ENCODE data around the gene INHBE.

INHBE gene

DNA sequence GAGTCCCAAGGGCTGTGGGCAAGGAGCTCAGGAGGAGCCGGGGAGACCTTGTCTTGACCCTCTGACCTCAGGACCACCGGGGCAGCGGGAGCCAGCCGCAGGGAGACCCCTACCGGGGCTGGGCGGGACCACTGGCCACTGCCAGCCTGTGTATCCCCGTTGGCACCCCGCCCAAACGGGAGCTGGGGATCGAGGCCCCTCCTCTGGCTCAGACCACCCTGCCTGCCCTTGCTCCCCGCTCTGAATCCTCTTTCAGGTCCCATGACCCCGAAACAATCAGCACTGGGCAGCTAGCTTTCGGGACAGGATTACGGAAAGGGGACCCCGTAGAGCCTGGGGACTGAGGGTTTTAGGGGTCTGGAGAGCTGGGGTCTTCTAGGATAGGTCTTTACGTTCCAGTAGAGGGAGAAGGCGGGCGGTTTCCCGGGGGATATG is 5.8 kb downstream of the INHBE start:
- Histone ChIP-seq H3K9me3 (ENCODE audit: control insufficient read depth in 2 of 2, low read length in 2 of 2) (no peaks in the 10 kb centered on the region), H3K36me3 (ENCODE audit: control insufficient read depth in 2 of 2, insufficient read depth in 2 of 2, low read length in 2 of 2) (no peaks in the 10 kb centered on the region), H3K9ac (ENCODE audit: low read depth in 1 of 2, low read length in 2 of 2) (peak overlapping the region; percentile 61 to 68), H3K4me3 (ENCODE audit: low read length in 2 of 2) (peak overlapping the region; percentile 64 to 68), H3K4me1 (ENCODE audit: control insufficient read depth in 2 of 2, insufficient read depth in 2 of 2, low read length in 2 of 2) (peaks cover 26 to 36% of the 10 kb centered on the region in 2 donors), H3K27me3 (ENCODE audit: control insufficient read depth in 2 of 2, insufficient read depth in 2 of 2, low read length in 2 of 2) (peaks cover 7 to 9% of the 10 kb centered on the region in 2 donors), H3K27ac (ENCODE audit: low read depth in 2 of 2, low read length in 2 of 2) (peak overlapping the region; percentile 57 to 82)

DNA sequence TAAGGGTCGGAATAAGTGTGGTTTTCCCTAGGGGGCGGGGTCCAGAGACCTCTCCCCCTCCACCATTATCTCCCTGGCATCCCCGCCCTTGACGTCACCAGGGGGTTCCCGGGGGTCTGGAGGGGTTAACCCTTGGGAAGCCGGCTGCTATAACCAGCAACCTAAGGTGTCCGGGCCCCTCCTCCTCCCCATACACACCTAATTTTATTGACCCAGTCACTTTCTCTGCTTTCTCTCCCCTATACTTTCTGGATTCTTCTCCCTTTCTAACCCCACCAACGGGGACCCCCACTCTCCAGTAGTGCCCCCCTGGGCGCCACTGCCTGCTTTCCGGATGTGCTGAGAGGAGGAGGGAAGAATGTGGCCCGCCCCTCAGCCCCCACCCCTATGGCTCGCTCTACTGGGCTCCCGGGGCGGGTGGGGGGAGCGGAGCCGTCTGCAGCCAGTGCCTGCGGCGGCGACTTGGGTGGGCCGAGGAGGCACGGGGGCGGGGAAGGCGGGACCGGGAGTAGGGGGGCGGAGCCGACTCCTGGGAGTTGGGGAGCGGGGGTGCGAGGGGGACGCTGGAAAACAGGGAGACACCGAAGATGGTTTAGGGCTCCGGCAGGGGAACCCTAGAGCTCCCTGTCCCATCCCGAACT is 6.3 kb downstream of the INHBE start:
- H3K27ac ChIP-seq (ENCODE audit: low read depth in 2 of 2, low read length in 2 of 2), result peak overlapping the region; percentile 82 to 91
- H3K9ac ChIP-seq (ENCODE audit: low read depth in 1 of 2, low read length in 2 of 2), result peak overlapping the region; percentile 61 to 81
- H3K4me1 ChIP-seq (ENCODE audit: control insufficient read depth in 2 of 2, insufficient read depth in 2 of 2, low read length in 2 of 2), result peaks cover 23 to 32% of the 10 kb centered on the region in 2 donors
- H3K9me3 ChIP-seq (ENCODE audit: control insufficient read depth in 2 of 2, low read length in 2 of 2), result no peaks in the 10 kb centered on the region
- peak overlapping the region; percentile 64 to 82 for H3K4me3 ChIP-seq (ENCODE audit: low read length in 2 of 2)
- H3K36me3 ChIP-seq (ENCODE audit: control insufficient read depth in 2 of 2, insufficient read depth in 2 of 2, low read length in 2 of 2), result no peaks in the 10 kb centered on the region
- peaks cover 7 to 9% of the 10 kb centered on the region in 2 donors for H3K27me3 ChIP-seq (ENCODE audit: control insufficient read depth in 2 of 2, insufficient read depth in 2 of 2, low read length in 2 of 2)

DNA sequence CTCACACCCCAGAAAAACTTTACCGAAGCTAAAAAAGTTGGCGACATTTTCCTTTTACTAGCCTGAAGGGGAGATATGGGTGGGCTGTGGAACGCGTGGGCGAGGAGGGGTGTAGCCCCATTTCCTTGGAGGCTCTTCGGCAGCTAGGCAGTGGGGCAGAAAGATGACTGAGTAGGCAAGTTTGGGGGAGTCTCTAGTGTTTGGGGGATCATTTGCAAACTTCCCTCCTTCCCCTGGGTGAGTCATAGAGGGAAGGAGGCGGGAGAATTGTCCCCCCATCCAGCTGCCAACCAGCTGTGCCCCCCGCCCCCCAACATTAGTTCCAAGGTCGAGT is 6.8 kb downstream of the INHBE start:
- Histone ChIP-seq H3K4me3 (ENCODE audit: low read length in 2 of 2) (peak overlapping the region; percentile 64 to 82), H3K27me3 (ENCODE audit: control insufficient read depth in 2 of 2, insufficient read depth in 2 of 2, low read length in 2 of 2) (peaks cover 7 to 10% of the 10 kb centered on the region in 2 donors), H3K36me3 (ENCODE audit: control insufficient read depth in 2 of 2, insufficient read depth in 2 of 2, low read length in 2 of 2) (no peaks in the 10 kb centered on the region), H3K27ac (ENCODE audit: low read depth in 2 of 2, low read length in 2 of 2) (peak overlapping the region; percentile 82 to 91), H3K9ac (ENCODE audit: low read depth in 1 of 2, low read length in 2 of 2) (peak overlapping the region; percentile 48 to 81), H3K9me3 (ENCODE audit: control insufficient read depth in 2 of 2, low read length in 2 of 2) (no peaks in the 10 kb centered on the region), H3K4me1 (ENCODE audit: control insufficient read depth in 2 of 2, insufficient read depth in 2 of 2, low read length in 2 of 2) (peaks cover 23 to 32% of the 10 kb centered on the region in 2 donors)

DNA sequence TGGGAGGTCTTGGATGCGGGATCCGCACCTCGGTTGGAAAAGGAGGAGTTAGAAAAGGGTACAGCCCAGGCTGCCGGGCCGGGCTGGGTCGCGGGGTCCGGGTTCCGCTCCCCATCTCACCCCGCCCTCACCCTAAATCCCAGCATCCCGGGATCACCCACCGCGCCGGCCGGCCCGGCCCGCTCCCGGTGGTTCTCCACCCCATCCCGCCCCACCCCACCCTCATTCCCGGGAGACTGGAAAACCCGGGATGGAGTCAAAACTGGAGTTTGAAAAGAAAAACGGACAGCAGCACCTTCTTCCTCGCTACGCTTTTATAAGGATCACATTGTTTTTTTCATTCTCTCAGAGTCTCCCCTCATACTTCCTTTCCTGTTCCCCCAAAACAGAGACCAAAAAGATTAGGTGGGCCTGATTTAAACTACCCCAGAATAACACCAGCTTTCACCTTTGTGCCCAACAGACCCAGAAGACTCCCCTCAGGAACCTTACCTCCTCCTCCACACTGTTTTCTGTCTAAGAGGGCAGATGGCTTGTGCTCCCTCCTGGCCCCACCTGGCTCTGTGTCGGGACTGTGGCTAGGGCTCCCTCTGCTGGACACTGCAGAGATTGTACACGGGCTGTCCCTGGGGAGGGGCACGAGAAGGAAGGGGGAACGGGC is 7.3 kb downstream of the INHBE start:
- H3K36me3 ChIP-seq (ENCODE audit: control insufficient read depth in 2 of 2, insufficient read depth in 2 of 2, low read length in 2 of 2), result no peaks in the 10 kb centered on the region
- peak overlapping the region; percentile 64 to 82 for H3K4me3 ChIP-seq (ENCODE audit: low read length in 2 of 2)
- H3K9ac ChIP-seq (ENCODE audit: low read depth in 1 of 2, low read length in 2 of 2), result peak overlapping the region; percentile 67 to 81
- H3K9me3 ChIP-seq (ENCODE audit: control insufficient read depth in 2 of 2, low read length in 2 of 2), result no peaks in the 10 kb centered on the region
- peak overlapping the region; percentile 86 to 91 for H3K27ac ChIP-seq (ENCODE audit: low read depth in 2 of 2, low read length in 2 of 2)
- peaks cover 23 to 32% of the 10 kb centered on the region in 2 donors for H3K4me1 ChIP-seq (ENCODE audit: control insufficient read depth in 2 of 2, insufficient read depth in 2 of 2, low read length in 2 of 2)
- H3K27me3 ChIP-seq (ENCODE audit: control insufficient read depth in 2 of 2, insufficient read depth in 2 of 2, low read length in 2 of 2), result peaks cover 7 to 12% of the 10 kb centered on the region in 2 donors

DNA sequence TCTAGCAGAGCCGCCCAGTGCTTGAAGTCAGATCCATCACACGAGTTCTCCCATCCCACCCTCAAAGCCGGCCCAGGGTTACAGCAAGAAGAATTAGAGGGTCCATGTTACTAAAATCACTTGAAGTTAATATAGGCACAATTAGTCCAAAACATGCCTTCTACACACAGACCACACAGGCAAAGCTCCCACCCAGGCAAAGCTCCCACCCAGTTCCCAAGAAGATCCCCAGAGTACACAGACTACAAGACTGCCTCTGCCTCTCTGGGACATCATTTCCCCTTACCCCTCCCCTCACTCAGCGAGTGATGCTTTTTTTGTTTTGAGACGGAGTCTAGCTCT is 7.8 kb downstream of the INHBE start:
- Histone ChIP-seq H3K36me3 (ENCODE audit: control insufficient read depth in 2 of 2, insufficient read depth in 2 of 2, low read length in 2 of 2) (no peaks in the 10 kb centered on the region), H3K9ac (ENCODE audit: low read depth in 1 of 2, low read length in 2 of 2) (peak overlapping the region; percentile 63 to 67), H3K4me1 (ENCODE audit: control insufficient read depth in 2 of 2, insufficient read depth in 2 of 2, low read length in 2 of 2) (peaks cover 23 to 32% of the 10 kb centered on the region in 2 donors), H3K27ac (ENCODE audit: low read depth in 2 of 2, low read length in 2 of 2) (no peak overlapping the region), H3K9me3 (ENCODE audit: control insufficient read depth in 2 of 2, low read length in 2 of 2) (no peaks in the 10 kb centered on the region), H3K27me3 (ENCODE audit: control insufficient read depth in 2 of 2, insufficient read depth in 2 of 2, low read length in 2 of 2) (peaks cover 7 to 12% of the 10 kb centered on the region in 2 donors), H3K4me3 (ENCODE audit: low read length in 2 of 2) (peak overlapping the region in 1 of 2 donors; percentile 64)

DNA sequence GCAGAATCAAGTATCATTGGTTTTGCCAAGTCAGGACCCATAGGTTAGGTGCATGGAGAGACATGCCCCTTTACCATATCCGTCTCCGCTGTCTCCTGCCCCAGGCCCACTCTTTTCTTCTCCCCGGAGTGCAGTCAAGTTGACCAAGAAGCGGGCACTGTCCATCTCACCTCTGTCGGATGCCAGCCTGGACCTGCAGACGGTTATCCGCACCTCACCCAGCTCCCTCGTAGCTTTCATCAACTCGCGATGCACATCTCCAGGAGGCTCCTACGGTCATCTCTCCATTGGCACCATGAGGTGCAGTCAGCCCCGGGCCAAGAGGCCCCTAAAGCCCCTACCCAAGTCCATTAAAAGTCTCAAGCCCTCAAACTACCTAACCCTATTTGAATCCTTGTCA is 9.5 kb downstream of the INHBE start:
- H3K4me3 ChIP-seq (ENCODE audit: low read length in 2 of 2), result no peak overlapping the region
- H3K36me3 ChIP-seq (ENCODE audit: control insufficient read depth in 2 of 2, insufficient read depth in 2 of 2, low read length in 2 of 2), result peaks cover 0 to 5% of the 10 kb centered on the region in 2 donors
- no peaks in the 10 kb centered on the region for H3K9me3 ChIP-seq (ENCODE audit: control insufficient read depth in 2 of 2, low read length in 2 of 2)
- H3K27me3 ChIP-seq (ENCODE audit: control insufficient read depth in 2 of 2, insufficient read depth in 2 of 2, low read length in 2 of 2), result peaks cover 7 to 12% of the 10 kb centered on the region in 2 donors
- H3K27ac ChIP-seq (ENCODE audit: low read depth in 2 of 2, low read length in 2 of 2), result no peak overlapping the region
- no peak overlapping the region for H3K9ac ChIP-seq (ENCODE audit: low read depth in 1 of 2, low read length in 2 of 2)
- H3K4me1 ChIP-seq (ENCODE audit: control insufficient read depth in 2 of 2, insufficient read depth in 2 of 2, low read length in 2 of 2), result peaks cover 14 to 20% of the 10 kb centered on the region in 2 donors

DNA sequence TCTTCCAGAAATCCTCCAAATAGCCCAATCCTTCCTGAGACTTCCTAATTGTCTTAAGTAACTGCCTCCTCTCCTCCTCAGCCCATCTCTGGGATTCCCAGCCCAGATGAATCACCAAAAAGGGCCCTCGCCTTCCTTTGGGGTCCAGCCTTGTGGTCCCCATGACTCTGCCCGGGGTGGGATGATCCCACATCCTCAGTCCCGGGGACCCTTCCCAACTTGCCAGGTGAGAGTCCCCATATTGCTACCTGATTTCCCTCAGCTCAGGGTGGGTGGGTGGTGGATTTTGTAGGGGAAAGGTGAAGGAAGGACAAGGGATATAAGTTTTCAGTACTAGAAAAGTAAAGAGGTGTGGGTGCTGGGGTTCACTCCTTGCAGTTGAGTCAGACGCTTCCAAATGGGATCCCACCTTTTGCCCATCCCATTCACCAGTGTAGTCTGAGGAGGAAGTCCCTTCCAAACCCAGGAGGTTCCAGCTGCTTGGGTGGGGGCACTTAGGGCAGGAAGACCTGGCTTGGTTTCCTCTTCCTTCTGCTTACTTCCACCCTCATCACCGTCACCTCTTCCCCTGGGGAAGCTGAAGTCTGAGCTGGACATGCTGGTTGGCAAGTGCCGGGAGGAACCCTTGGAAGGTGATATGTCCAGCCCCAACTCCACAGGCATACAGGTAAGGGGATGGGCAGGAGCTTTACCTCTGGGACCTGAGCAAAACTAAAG is 10.1 kb downstream of the INHBE start:
- peaks cover 7 to 12% of the 10 kb centered on the region in 2 donors for H3K27me3 ChIP-seq (ENCODE audit: control insufficient read depth in 2 of 2, insufficient read depth in 2 of 2, low read length in 2 of 2)
- H3K36me3 ChIP-seq (ENCODE audit: control insufficient read depth in 2 of 2, insufficient read depth in 2 of 2, low read length in 2 of 2), result peaks cover 0 to 9% of the 10 kb centered on the region in 2 donors
- no peak overlapping the region for H3K4me3 ChIP-seq (ENCODE audit: low read length in 2 of 2)
- H3K4me1 ChIP-seq (ENCODE audit: control insufficient read depth in 2 of 2, insufficient read depth in 2 of 2, low read length in 2 of 2), result peaks cover 16 to 20% of the 10 kb centered on the region in 2 donors
- no peaks in the 10 kb centered on the region for H3K9me3 ChIP-seq (ENCODE audit: control insufficient read depth in 2 of 2, low read length in 2 of 2)
- no peak overlapping the region for H3K27ac ChIP-seq (ENCODE audit: low read depth in 2 of 2, low read length in 2 of 2)
- H3K9ac ChIP-seq (ENCODE audit: low read depth in 1 of 2, low read length in 2 of 2), result no peak overlapping the region

DNA sequence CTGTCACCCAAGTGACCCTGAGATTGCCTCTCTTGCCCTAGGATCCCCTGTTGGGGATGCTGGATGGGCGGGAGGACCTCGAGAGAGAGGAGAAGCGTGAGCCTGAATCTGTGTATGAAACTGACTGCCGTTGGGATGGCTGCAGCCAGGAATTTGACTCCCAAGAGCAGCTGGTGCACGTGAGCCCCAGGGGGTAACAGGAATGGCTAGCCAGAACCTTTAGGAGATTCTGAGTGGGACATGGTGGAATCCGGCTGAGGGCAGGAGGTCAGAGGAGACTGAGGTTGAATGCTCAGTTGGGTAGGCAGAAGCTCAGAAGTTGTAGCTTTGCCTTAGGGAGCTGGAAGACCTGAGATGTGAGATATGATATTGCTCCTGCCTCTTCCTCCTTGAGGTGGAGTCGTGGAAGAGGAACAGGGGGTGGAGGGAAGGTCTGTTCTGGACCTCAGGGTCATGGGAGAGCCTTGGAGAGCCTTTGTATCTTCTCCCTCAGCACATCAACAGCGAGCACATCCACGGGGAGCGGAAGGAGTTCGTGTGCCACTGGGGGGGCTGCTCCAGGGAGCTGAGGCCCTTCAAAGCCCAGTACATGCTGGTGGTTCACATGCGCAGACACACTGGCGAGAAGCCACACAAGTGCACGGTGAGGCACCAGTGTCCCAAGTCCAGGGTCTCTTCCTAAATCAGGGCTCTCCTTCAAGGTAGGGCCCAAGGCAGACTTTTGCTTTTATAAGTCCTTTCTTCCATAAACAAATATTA is 10.8 kb downstream of the INHBE start:
- Histone ChIP-seq H3K9me3 (ENCODE audit: control insufficient read depth in 2 of 2, low read length in 2 of 2) (no peaks in the 10 kb centered on the region), H3K4me1 (ENCODE audit: control insufficient read depth in 2 of 2, insufficient read depth in 2 of 2, low read length in 2 of 2) (peaks cover 17 to 20% of the 10 kb centered on the region in 2 donors), H3K9ac (ENCODE audit: low read depth in 1 of 2, low read length in 2 of 2) (no peak overlapping the region), H3K27me3 (ENCODE audit: control insufficient read depth in 2 of 2, insufficient read depth in 2 of 2, low read length in 2 of 2) (peaks cover under 1 to 5% of the 10 kb centered on the region in 2 donors), H3K4me3 (ENCODE audit: low read length in 2 of 2) (no peak overlapping the region), H3K36me3 (ENCODE audit: control insufficient read depth in 2 of 2, insufficient read depth in 2 of 2, low read length in 2 of 2) (peaks cover 0 to 10% of the 10 kb centered on the region in 2 donors), H3K27ac (ENCODE audit: low read depth in 2 of 2, low read length in 2 of 2) (no peak overlapping the region)

DNA sequence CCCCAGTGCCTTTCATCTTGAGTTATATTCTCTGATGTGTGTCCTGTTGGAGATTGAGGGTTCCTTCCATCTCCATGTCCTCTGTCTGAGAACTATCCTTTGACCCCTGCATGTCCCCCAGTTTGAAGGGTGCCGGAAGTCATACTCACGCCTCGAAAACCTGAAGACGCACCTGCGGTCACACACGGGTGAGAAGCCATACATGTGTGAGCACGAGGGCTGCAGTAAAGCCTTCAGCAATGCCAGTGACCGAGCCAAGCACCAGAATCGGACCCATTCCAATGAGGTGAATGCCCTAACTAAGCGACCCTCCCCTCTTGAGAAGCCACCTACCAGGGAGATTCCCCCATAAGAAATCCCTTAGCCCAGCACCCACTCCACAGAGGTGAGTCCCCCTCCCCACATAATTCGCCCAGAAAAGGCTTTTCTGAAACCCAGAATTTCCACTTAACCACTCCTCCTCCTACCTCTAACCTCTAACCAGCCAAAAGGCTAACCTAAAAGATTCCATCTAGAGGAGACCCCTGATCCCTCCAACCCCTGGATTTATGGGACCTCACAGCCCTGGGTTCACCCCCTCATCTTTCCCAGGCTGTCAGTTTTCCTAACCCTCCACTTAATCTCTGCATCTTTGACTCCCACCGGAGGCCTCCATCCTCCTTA is 12.2 kb downstream of the INHBE start:
- Histone ChIP-seq H3K9ac (ENCODE audit: low read depth in 1 of 2, low read length in 2 of 2) (no peak overlapping the region), H3K4me3 (ENCODE audit: low read length in 2 of 2) (no peak overlapping the region), H3K4me1 (ENCODE audit: control insufficient read depth in 2 of 2, insufficient read depth in 2 of 2, low read length in 2 of 2) (peaks cover 14 to 20% of the 10 kb centered on the region in 2 donors), H3K9me3 (ENCODE audit: control insufficient read depth in 2 of 2, low read length in 2 of 2) (no peaks in the 10 kb centered on the region), H3K36me3 (ENCODE audit: control insufficient read depth in 2 of 2, insufficient read depth in 2 of 2, low read length in 2 of 2) (peaks cover 0 to 14% of the 10 kb centered on the region in 2 donors), H3K27ac (ENCODE audit: low read depth in 2 of 2, low read length in 2 of 2) (no peak overlapping the region), H3K27me3 (ENCODE audit: control insufficient read depth in 2 of 2, insufficient read depth in 2 of 2, low read length in 2 of 2) (peaks cover 0 to 3% of the 10 kb centered on the region in 2 donors)

Data from mucosa of rectum (tissue), 2 donors.